HepG2 (cell line): Measurements from ENCODE around the gene ARHGAP26. TPM values are rescaled to one million over a fixed set of nuclear protein-coding genes. Genes with fewer than 3 reads are reported as not detected.
A peak's percentile ranks its signal among the peaks of the same experiment; 100 is the strongest.

Experiments
- ASH2L ChIP-seq: fragments of 300-600, 200-600 bp; sonication (generic); IDR thresholded peaks from 2 replicates; pipeline ENCODE4 v1.7.0; 2017; ENCODE audit warnings: low read depth, mild to moderate bottlenecking, moderate library complexity, mixed read lengths, low read length; ENCODE audit not compliant: insufficient read length
- CC2D1A ChIP-seq: sonication (generic); formaldehyde crosslinking; IDR thresholded peaks from 2 replicates; pipeline ENCODE4 v1.8.1; 2023; ENCODE audit warnings: mild to moderate bottlenecking, missing genetic modification reagents
- FOXJ3 ChIP-seq: sonication (generic); formaldehyde crosslinking; IDR thresholded peaks from 2 replicates; pipeline ENCODE4 v1.4.0; 2020; ENCODE audit warnings: missing genetic modification reagents, mild to moderate bottlenecking, borderline replicate concordance
- JUND ChIP-seq: sonication (generic); formaldehyde crosslinking; IDR thresholded peaks from 2 replicates; pipeline ENCODE4 v1.8.0; 2022; ENCODE audit warnings: mild to moderate bottlenecking, missing genetic modification reagents
- MATR3 ChIP-seq: sonication (generic); formaldehyde crosslinking; IDR thresholded peaks from 2 replicates; pipeline ENCODE4 v1.4.0; 2020; ENCODE audit warnings: missing genetic modification reagents
- MEF2D ChIP-seq: sonication (generic); formaldehyde crosslinking; IDR thresholded peaks from 2 replicates; pipeline ENCODE4 v1.5.1; 2020; ENCODE audit warnings: mild to moderate bottlenecking, missing genetic modification reagents
- TP53 ChIP-seq: sonication (generic); formaldehyde crosslinking; conservative IDR thresholded peaks from 2 replicates; pipeline ENCODE4 v1.4.0; 2020; ENCODE audit warnings: missing genetic modification reagents
- ZNF136 ChIP-seq: sonication (generic); formaldehyde crosslinking; IDR thresholded peaks from 2 replicates; pipeline ENCODE4 v1.8.1; 2022; ENCODE audit warnings: low read depth, mild to moderate bottlenecking, moderate library complexity, missing genetic modification reagents
- ZNF460 ChIP-seq: sonication (generic); formaldehyde crosslinking; IDR thresholded peaks from 2 replicates; pipeline ENCODE4 v1.5.1; 2020; ENCODE audit warnings: missing genetic modification reagents, mild to moderate bottlenecking, borderline replicate concordance
- ZNF570 ChIP-seq: sonication (generic); formaldehyde crosslinking; IDR thresholded peaks from 2 replicates; pipeline ENCODE4 v1.4.0; 2020; ENCODE audit warnings: mild to moderate bottlenecking, missing genetic modification reagents, borderline replicate concordance
- ZNF598 ChIP-seq: sonication (generic); formaldehyde crosslinking; IDR thresholded peaks from 2 replicates; pipeline ENCODE4 v1.5.1; 2020; ENCODE audit warnings: mild to moderate bottlenecking, missing genetic modification reagents, borderline replicate concordance
- ZNF615 ChIP-seq: sonication (generic); formaldehyde crosslinking; IDR thresholded peaks from 2 replicates; pipeline ENCODE4 v1.5.0; 2020; ENCODE audit warnings: mild to moderate bottlenecking, missing genetic modification reagents, borderline replicate concordance
- ZNF788 ChIP-seq: sonication (generic); formaldehyde crosslinking; IDR thresholded peaks from 2 replicates; pipeline ENCODE4 v1.5.0; 2020; ENCODE audit warnings: mild to moderate bottlenecking, missing genetic modification reagents, borderline replicate concordance
- polyA plus RNA-seq, 8 experiments: library from polyadenylated mRNA; depleted of rRNA in 3 of 8; stranded (reverse) in 7 of 8; unstranded in 1 of 8; fragments of >200 nt; fragmentation: Illumina TruSeq in 4 of 8; extraction: Trizol in 4 of 8; gene quantifications; 2 replicates each; pipeline versions ENCODE4 v1.2.1 to v1.2.3, GENCODE V29; 2011 to 2016; ENCODE audit warnings: low read depth in 4 of 8, missing spikeins in 1 of 8, mixed read lengths in 1 of 8; ENCODE audit not compliant: insufficient read depth in 1 of 8
- total RNA-seq, 5 experiments: library from RNA; depleted of rRNA; stranded (reverse); fragments of >200 nt; fragmentation: Illumina TruSeq; extraction: Trizol; gene quantifications; 2 replicates each; pipeline ENCODE4 v1.2.3, GENCODE V29; 2016; ENCODE audit warnings: low read depth in 1 of 5
- TF ChIP-seq, protein P1 (sequence below): sonication (generic); formaldehyde crosslinking; IDR thresholded peaks from 2 replicates; pipeline ENCODE4 v1.4.0; 2020; ENCODE audit warnings: missing genetic modification reagents, borderline replicate concordance
- TF ChIP-seq, protein P2 (sequence below): sonication (generic); formaldehyde crosslinking; IDR thresholded peaks from 2 replicates; pipeline ENCODE4 v1.4.0; 2020; ENCODE audit warnings: mild to moderate bottlenecking, missing genetic modification reagents
- TF ChIP-seq, protein P3 (sequence below): IDR thresholded peaks from 2 replicates; pipeline ENCODE4 v1.4.0; 2020; ENCODE audit warnings: mild to moderate bottlenecking, missing genetic modification reagents
- TF ChIP-seq, protein P4 (sequence below): sonication (generic); formaldehyde crosslinking; conservative IDR thresholded peaks from 2 replicates; pipeline ENCODE4 v1.4.0; 2020; ENCODE audit warnings: missing genetic modification reagents

Gene ARHGAP26
- total and polyA plus RNA-seq, 2 of the 13 experiments (the other 11 are each of a cell fraction or from before 2014, with no cell fraction given) = 9.6 to 18.2 TPM

DNA sequence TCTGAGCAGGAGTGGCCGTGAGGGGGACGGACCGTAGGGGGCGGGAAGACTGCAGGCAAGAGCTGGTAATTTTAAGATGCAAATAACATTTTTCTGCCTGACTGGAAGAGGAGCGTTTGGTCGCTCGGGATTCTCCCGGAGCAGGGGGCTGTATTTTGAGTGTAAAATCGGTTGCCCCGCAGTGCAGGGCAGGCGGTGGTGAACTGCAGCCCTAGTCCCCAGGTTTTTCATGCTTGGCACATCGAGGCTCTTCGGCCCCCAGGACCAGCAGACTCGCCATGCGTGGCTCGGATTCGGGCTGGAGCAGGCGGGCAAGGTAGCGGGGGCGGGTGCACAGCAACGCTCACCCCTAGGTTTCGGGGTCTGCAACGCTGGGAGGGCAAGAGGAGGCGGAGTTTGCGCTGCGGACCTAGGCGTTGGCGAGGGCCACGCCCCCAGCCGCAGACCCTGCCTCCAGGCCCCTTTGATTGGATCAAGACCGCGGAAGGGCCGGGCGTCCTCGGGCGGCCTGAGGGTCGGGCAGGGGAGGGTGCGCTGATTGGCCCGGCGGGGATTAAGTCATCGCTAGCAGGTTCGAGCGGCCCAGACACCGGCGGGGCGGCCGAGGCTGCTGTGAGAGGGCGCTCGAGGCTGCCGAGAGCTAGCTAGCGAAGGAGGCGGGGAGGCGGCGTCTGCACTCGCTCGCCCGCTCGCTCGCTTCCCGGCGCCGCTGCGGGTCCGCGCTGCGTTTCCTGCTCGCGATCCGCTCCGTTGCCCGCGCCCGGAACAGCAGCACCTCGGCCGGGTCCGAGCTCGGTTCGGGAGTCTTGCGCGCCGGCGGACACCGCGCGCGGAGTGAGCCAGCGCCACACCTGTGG is at the start of gene ARHGAP26 (continued):
- TF ChIP-seq, protein P1, sequence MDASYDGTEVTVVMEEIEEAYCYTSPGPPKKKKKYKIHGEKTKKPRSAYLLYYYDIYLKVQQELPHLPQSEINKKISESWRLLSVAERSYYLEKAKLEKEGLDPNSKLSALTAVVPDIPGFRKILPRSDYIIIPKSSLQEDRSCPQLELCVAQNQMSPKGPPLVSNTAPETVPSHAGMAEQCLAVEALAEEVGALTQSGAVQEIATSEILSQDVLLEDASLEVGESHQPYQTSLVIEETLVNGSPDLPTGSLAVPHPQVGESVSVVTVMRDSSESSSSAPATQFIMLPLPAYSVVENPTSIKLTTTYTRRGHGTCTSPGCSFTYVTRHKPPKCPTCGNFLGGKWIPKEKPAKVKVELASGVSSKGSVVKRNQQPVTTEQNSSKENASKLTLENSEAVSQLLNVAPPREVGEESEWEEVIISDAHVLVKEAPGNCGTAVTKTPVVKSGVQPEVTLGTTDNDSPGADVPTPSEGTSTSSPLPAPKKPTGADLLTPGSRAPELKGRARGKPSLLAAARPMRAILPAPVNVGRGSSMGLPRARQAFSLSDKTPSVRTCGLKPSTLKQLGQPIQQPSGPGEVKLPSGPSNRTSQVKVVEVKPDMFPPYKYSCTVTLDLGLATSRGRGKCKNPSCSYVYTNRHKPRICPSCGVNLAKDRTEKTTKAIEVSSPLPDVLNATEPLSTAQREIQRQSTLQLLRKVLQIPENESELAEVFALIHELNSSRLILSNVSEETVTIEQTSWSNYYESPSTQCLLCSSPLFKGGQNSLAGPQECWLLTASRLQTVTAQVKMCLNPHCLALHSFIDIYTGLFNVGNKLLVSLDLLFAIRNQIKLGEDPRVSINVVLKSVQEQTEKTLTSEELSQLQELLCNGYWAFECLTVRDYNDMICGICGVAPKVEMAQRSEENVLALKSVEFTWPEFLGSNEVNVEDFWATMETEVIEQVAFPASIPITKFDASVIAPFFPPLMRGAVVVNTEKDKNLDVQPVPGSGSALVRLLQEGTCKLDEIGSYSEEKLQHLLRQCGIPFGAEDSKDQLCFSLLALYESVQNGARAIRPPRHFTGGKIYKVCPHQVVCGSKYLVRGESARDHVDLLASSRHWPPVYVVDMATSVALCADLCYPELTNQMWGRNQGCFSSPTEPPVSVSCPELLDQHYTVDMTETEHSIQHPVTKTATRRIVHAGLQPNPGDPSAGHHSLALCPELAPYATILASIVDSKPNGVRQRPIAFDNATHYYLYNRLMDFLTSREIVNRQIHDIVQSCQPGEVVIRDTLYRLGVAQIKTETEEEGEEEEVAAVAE (CRISPR knock-in tag) = no peak
- TF ChIP-seq ZNF460 (CRISPR knock-in tag) (no peak), MATR3 (CRISPR knock-in tag) (no peak), ZNF136 (CRISPR knock-in tag) (no peak), TP53 (no peak), JUND (peak; percentile 37; the same call in 1 of the 2 replicates), ZNF598 (CRISPR knock-in tag) (no peak), MEF2D (CRISPR knock-in tag) (0 out of 2 replicates have a peak, but pooled peaks have one; percentile 49), ZNF570 (CRISPR knock-in tag) (no peak), ZNF788 (CRISPR knock-in tag) (no peak), ASH2L (no peak), CC2D1A (CRISPR knock-in tag) (no peak), FOXJ3 (CRISPR knock-in tag) (no peak), ZNF615 (CRISPR knock-in tag) (no peak)
- TF ChIP-seq, protein P2, sequence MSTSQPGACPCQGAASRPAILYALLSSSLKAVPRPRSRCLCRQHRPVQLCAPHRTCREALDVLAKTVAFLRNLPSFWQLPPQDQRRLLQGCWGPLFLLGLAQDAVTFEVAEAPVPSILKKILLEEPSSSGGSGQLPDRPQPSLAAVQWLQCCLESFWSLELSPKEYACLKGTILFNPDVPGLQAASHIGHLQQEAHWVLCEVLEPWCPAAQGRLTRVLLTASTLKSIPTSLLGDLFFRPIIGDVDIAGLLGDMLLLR (CRISPR knock-in tag) = no peak; the same call in 1 of the 2 replicates
- TF ChIP-seq, protein P3, sequence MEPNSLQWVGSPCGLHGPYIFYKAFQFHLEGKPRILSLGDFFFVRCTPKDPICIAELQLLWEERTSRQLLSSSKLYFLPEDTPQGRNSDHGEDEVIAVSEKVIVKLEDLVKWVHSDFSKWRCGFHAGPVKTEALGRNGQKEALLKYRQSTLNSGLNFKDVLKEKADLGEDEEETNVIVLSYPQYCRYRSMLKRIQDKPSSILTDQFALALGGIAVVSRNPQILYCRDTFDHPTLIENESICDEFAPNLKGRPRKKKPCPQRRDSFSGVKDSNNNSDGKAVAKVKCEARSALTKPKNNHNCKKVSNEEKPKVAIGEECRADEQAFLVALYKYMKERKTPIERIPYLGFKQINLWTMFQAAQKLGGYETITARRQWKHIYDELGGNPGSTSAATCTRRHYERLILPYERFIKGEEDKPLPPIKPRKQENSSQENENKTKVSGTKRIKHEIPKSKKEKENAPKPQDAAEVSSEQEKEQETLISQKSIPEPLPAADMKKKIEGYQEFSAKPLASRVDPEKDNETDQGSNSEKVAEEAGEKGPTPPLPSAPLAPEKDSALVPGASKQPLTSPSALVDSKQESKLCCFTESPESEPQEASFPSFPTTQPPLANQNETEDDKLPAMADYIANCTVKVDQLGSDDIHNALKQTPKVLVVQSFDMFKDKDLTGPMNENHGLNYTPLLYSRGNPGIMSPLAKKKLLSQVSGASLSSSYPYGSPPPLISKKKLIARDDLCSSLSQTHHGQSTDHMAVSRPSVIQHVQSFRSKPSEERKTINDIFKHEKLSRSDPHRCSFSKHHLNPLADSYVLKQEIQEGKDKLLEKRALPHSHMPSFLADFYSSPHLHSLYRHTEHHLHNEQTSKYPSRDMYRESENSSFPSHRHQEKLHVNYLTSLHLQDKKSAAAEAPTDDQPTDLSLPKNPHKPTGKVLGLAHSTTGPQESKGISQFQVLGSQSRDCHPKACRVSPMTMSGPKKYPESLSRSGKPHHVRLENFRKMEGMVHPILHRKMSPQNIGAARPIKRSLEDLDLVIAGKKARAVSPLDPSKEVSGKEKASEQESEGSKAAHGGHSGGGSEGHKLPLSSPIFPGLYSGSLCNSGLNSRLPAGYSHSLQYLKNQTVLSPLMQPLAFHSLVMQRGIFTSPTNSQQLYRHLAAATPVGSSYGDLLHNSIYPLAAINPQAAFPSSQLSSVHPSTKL (CRISPR knock-in tag) = peak; percentile 60
- TF ChIP-seq, protein P4, sequence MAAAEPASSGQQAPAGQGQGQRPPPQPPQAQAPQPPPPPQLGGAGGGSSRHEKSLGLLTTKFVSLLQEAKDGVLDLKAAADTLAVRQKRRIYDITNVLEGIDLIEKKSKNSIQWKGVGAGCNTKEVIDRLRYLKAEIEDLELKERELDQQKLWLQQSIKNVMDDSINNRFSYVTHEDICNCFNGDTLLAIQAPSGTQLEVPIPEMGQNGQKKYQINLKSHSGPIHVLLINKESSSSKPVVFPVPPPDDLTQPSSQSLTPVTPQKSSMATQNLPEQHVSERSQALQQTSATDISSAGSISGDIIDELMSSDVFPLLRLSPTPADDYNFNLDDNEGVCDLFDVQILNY (CRISPR knock-in tag) = no peak
